ENCODE measurements around the gene ZDHHC14.
"Not testable (repeated sequence)": the region's sequence is repeated elsewhere in the genome, so short reads cannot be mapped to it uniquely, and the experiment has no call there.

The ZDHHC14 gene

GRCh38 chr6:157586088-157586414 is 205.1 kb downstream of the ZDHHC14 start:
- no peak for DNase-seq (ENCODE audit: extremely low read depth, low read depth)
- TF ChIP-seq CTCF (IDR thresholded peaks at IDR 0.05; ENCODE audit: low read depth, low read length, missing control alignments), result no peak

GRCh38 chr6:157586476-157587126 is 205.6 kb downstream of the ZDHHC14 start:
- no peak for DNase-seq (ENCODE audit: extremely low read depth, low read depth)
- H3K4me3 ChIP-seq (replicated peaks; ENCODE audit: low read depth, low read length), result no peak overlapping the region
- TF ChIP-seq CTCF (IDR thresholded peaks at IDR 0.05; ENCODE audit: low read depth, low read length, missing control alignments), result no peak

More at GRCh38 chr6:157586088-157586414, 205.1 kb downstream of the ZDHHC14 start:
- H3K4me3 ChIP-seq (replicated peaks; ENCODE audit: low read depth, low read length), result no peak overlapping the region

GRCh38 chr6:157587127-157587926 is 206.3 kb downstream of the ZDHHC14 start:
- TF ChIP-seq CTCF (IDR thresholded peaks at IDR 0.05; ENCODE audit: low read depth, low read length, missing control alignments), result no peak
- no peak for DNase-seq (ENCODE audit: extremely low read depth, low read depth)
- no peak overlapping the region for H3K4me3 ChIP-seq (replicated peaks; ENCODE audit: low read depth, low read length)

- not testable (repeated sequence) for H3K4me3 ChIP-seq (replicated peaks; ENCODE audit: low read depth, low read length); DNase-seq (ENCODE audit: extremely low read depth, low read depth)
These were observed 209.7 kb downstream of the ZDHHC14 start for GRCh38 chr6:157590654-157591053.

- no peak for TF ChIP-seq CTCF (IDR thresholded peaks at IDR 0.05; ENCODE audit: low read depth, low read length, missing control alignments)
- no peak for DNase-seq (ENCODE audit: extremely low read depth, low read depth)
- no peak overlapping the region for H3K4me3 ChIP-seq (replicated peaks; ENCODE audit: low read depth, low read length)
These were observed 211.6 kb downstream of the ZDHHC14 start for GRCh38 chr6:157592541-157592940.

GRCh38 chr6:157592980-157593379 is 212.0 kb downstream of the ZDHHC14 start:
- H3K4me3 ChIP-seq (replicated peaks; ENCODE audit: low read depth, low read length), result no peak overlapping the region
- no peak for DNase-seq (ENCODE audit: extremely low read depth, low read depth)
- no peak for TF ChIP-seq CTCF (IDR thresholded peaks at IDR 0.05; ENCODE audit: low read depth, low read length, missing control alignments)

GRCh38 chr6:157593596-157593995 is 212.6 kb downstream of the ZDHHC14 start:
- no peak for TF ChIP-seq CTCF (IDR thresholded peaks at IDR 0.05; ENCODE audit: low read depth, low read length, missing control alignments)
- no peak overlapping the region for H3K4me3 ChIP-seq (replicated peaks; ENCODE audit: low read depth, low read length)
- DNase-seq (ENCODE audit: extremely low read depth, low read depth), result no peak

All from HFF-Myc (cell line).